GM19438 (cell line): ENCODE results near the gene APOH.
"Not testable (repeated sequence)": the region's sequence is repeated elsewhere in the genome, so short reads cannot be mapped to it uniquely, and the experiment has no call there.

Experiments used
- ATAC-seq: cut with Tn5 transposase; IDR thresholded peaks from one replicate; pipeline ENCODE4 v1.9.1; 2021; ENCODE audit warnings: low read depth; ENCODE audit not compliant: unreplicated experiment

The APOH gene, protein sequence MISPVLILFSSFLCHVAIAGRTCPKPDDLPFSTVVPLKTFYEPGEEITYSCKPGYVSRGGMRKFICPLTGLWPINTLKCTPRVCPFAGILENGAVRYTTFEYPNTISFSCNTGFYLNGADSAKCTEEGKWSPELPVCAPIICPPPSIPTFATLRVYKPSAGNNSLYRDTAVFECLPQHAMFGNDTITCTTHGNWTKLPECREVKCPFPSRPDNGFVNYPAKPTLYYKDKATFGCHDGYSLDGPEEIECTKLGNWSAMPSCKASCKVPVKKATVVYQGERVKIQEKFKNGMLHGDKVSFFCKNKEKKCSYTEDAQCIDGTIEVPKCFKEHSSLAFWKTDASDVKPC

GRCh38 chr17:66228887-66229782 is at the start of gene APOH:
TSS of gene APOH (minus strand) at chr17:66229415. CDS start at chr17:66229379, 36 bp downstream.
- no peak for ATAC-seq

GRCh38 chr17:66277191-66277590 is 48.0 kb upstream of the APOH start:
- no peak for ATAC-seq

DNA sequence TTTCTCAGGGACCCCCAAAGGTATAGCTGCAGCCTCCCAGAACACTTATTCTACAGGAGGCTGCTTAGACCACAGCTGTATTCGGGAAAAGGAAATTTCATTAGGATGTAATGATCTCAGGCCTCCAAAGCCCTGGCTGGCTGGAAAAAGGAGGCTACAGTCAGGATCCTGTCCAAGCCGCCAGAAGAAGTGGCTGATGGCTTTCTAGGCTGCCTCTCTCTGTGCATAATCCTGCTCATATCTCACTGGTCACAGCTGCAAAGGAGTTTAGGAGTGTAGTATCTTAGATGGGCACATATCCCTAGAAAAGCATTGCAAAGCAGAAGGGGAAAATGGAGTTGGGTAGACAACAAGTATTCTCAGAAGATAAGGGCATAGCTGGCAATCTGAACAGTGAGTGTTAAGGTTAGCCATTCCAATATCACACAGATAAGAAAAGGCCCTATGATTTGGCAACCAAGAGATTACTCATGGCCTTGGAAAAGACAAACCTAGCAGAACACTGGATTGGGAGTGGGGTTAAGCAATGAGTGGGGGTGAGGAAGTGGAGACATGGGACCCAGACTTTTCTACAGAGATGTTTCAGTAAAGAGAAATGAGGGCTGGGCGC is 47.2 kb upstream of the APOH start:
- no peak for ATAC-seq

GRCh38 chr17:66275651-66276050 is 46.4 kb upstream of the APOH start:
- ATAC-seq = no peak

- no peak for ATAC-seq
Observed at GRCh38 chr17:66273586-66273848, 44.3 kb upstream of the APOH start.

DNA sequence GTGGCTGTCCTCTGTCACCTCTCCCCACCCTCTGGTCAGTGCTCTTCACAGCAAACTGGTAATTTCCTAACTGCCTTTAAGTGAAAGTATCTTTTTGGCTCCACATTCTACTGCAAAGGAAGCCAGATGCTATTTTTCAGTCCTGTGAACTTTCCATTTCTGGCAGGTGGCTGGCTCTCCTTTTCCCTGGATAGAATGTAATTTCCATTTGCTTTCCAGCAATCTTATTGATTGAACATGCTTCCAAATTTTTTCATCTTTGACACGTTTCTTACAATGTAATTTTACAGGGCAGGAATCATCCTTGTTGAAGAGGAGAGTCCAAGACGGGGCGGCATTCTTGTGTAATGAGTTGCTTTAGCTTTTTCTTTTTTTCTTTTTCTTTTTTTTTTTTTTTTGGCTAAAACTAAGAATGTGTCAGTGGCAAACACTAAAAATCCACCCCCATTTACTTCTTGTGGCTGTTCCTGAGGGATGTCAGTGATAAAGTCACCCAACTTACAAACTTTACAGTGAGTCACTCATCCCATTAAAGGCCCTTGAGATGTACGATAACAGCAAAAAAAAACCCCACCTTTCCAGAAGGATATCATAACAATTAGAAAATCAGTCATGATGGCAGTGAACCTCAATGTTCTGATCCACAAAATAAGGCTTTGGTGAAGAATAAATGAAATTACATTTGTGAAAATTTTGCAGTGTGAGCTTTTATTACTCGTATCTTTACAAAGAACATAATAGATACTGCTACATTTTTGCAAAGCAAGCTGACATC is 43.8 kb upstream of the APOH start:
- ATAC-seq = no peak

- ATAC-seq = no peak
Observed at GRCh38 chr17:66271512-66271911, 42.3 kb upstream of the APOH start.

GRCh38 chr17:66270106-66270505 is 40.9 kb upstream of the APOH start:
- ATAC-seq = no peak

- ATAC-seq = no peak
Observed at GRCh38 chr17:66268247-66268927, 39.2 kb upstream of the APOH start.

- no peak for ATAC-seq
Observed at GRCh38 chr17:66264696-66265095, 35.5 kb upstream of the APOH start.

DNA sequence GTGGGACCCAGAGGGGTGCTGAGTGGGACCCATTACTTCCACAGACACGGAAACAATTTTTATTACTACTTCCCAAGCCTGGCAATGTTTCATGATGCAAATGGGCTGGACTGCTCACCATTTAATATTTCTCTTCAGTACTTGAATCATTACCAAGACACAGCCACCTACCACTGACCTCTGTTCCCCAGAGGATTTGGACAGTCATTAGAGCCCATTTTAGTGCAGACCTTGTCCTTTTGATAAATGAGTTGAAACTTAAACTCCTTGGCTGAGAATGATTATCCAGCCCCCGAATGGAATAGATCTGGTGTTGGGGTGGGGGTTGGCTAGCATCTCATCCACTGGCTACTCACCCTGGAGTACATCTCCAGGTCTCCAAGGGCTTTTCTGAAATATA is 33.6 kb upstream of the APOH start:
- ATAC-seq = no peak

DNA sequence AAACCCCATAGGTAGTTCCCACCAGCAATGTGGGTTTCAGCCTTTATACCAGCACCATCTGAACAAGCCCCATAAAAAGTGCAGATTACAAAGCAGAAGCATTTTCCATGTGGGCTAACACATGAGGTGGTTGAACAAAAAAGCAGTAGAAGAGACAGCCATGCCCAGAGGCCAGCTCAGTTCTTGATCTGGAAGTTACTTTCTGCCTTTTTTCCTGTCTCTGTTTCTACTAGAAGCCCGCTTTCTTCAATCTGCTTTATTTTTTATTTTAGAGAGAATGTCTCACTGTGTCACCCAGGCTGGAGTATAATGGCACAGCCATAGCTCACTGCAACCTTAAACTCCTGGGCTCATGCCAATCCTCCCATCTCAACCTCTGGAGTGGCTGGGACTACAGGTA is 31.5 kb upstream of the APOH start:
- ATAC-seq = no peak

- ATAC-seq = no peak
Observed at GRCh38 chr17:66260275-66260674, 31.1 kb upstream of the APOH start.

DNA sequence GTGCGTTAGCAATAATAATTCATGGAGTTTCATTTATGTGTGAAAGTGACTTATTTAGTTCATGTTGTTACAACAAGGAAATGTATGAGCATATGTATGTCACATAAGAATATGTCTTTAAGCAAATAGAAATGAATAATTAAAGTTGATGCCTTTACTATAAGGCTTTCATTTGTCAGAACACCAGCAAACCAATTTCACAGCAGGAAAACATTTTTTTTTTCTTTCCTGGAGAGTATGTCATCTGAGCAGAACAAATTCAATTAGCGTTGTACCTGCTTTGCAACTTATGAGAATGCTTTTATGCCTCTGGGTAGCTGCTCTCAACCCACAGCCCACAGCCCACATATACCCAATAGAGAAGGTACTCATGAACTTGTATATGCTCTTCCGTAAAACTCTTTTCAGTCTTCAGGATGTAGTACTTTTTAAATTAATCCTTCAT is 26.3 kb upstream of the APOH start:
- ATAC-seq = no peak

- ATAC-seq = no peak
Observed at GRCh38 chr17:66255112-66255511, 25.9 kb upstream of the APOH start.

GRCh38 chr17:66253458-66253857 is 24.2 kb upstream of the APOH start:
- ATAC-seq = not testable (repeated sequence)

DNA sequence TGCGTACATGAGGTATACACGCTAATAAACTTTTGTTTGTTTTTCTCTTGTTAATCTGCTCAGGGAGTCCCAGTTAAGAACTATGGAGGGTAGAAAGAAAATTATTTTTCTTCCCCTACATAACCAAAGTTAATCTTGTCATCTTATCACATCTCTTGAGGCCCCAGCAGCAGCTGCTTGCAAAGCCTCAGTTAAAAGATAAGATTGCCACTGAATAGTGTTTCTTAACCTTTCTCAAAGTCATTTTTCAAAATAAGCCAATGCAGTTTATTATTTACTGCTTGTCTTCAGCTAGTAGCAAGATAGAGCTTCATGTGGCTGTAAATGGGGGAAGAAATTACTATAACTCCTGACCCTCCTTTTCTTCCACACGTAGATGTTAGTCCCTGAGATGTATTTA is 21.5 kb upstream of the APOH start:
- ATAC-seq = no peak

GRCh38 chr17:66248285-66248684 is 19.1 kb upstream of the APOH start:
- no peak for ATAC-seq

GRCh38 chr17:66241839-66242238 is 12.6 kb upstream of the APOH start:
- no peak for ATAC-seq

GRCh38 chr17:66240630-66241029 is 11.4 kb upstream of the APOH start:
- no peak for ATAC-seq
